OCI-LY7 (cell line): ENCODE data around the gene NUTF2.

Experiments used
- EZH2phosphoT487 ChIP-seq: fragments of 200-600 bp; sonication (generic); IDR thresholded peaks from 2 replicates; pipeline ENCODE4 v1.6.1; 2018; ENCODE audit warnings: low read depth, borderline replicate concordance, mild to moderate bottlenecking, mixed run types, antibody characterized with exemption, low read length, moderate library complexity, mixed read lengths
- TF ChIP-seq, protein P1 (sequence below): fragments of 200-600 bp; sonication (generic); conservative IDR thresholded peaks from 2 replicates; pipeline ENCODE4 v1.5.1; 2014; ENCODE audit warnings: mild to moderate bottlenecking, antibody characterized with exemption, low read length, moderate library complexity, mixed read lengths

- TF ChIP-seq, protein P1, sequence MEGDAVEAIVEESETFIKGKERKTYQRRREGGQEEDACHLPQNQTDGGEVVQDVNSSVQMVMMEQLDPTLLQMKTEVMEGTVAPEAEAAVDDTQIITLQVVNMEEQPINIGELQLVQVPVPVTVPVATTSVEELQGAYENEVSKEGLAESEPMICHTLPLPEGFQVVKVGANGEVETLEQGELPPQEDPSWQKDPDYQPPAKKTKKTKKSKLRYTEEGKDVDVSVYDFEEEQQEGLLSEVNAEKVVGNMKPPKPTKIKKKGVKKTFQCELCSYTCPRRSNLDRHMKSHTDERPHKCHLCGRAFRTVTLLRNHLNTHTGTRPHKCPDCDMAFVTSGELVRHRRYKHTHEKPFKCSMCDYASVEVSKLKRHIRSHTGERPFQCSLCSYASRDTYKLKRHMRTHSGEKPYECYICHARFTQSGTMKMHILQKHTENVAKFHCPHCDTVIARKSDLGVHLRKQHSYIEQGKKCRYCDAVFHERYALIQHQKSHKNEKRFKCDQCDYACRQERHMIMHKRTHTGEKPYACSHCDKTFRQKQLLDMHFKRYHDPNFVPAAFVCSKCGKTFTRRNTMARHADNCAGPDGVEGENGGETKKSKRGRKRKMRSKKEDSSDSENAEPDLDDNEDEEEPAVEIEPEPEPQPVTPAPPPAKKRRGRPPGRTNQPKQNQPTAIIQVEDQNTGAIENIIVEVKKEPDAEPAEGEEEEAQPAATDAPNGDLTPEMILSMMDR, result no peak
- TF ChIP-seq EZH2phosphoT487, result no peak
Measured at GRCh38 chr16:67845291-67846062, 1.3 kb upstream of the NUTF2 start.
